Neural progenitor cell (in vitro differentiated cells): Measurements from ENCODE around the gene FHAD1. TPM values are rescaled to one million over a fixed set of nuclear protein-coding genes. Genes with fewer than 3 reads are reported as not detected.

ENCODE experiments used
- DNase-seq: peaks from one replicate; pipeline ENCODE4 v3.0.0-alpha.2; 2016; ENCODE audit warnings: low spot score
- H2AFZ ChIP-seq: fragments of 200-600 bp; sonication (generic); replicated peaks from 2 replicates; pipeline ENCODE4 v1.6.1; 2016; ENCODE audit warnings: antibody characterized with exemption
- H3F3A ChIP-seq: fragments of 200-600 bp; sonication (generic); 2 replicates; pipeline ENCODE4 v1.6.1; 2016; ENCODE audit warnings: antibody characterized with exemption, low read depth
- H3K27ac ChIP-seq: fragments of 200-600 bp; sonication (generic); 2 replicates; pipeline ENCODE4 v1.5.1; 2016; ENCODE audit warnings: mild to moderate bottlenecking
- H3K27me3 ChIP-seq: fragments of 200-600 bp; sonication (generic); 2 replicates; pipeline ENCODE4 v1.6.1; 2016; ENCODE audit warnings: mild to moderate bottlenecking, moderate library complexity
- H3K36me3 ChIP-seq: fragments of 200-600 bp; sonication (generic); 2 replicates; pipeline ENCODE4 v1.5.1; 2016
- H3K4me1 ChIP-seq: fragments of 200-600 bp; sonication (generic); 2 replicates; pipeline ENCODE4 v1.6.1; 2016; ENCODE audit warnings: mixed run types
- H3K4me2 ChIP-seq: fragments of 200-600 bp; sonication (generic); 2 replicates; pipeline ENCODE4 v1.6.1; 2016
- H3K4me3 ChIP-seq: fragments of 200-600 bp; sonication (generic); 2 replicates; pipeline ENCODE4 v1.5.1; 2016
- H3K79me2 ChIP-seq: fragments of 200-600 bp; sonication (generic); 2 replicates; pipeline ENCODE4 v1.6.1; 2016; ENCODE audit warnings: low read depth
- H3K9ac ChIP-seq: fragments of 200-600 bp; sonication (generic); 2 replicates; pipeline ENCODE4 v1.6.1; 2016
- H3K9me3 ChIP-seq: fragments of 200-600 bp; sonication (generic); 2 replicates; pipeline ENCODE4 v1.5.1; 2016; ENCODE audit warnings: low read depth
- H4K20me1 ChIP-seq: fragments of 200-600 bp; sonication (generic); 2 replicates; pipeline ENCODE4 v1.6.1; 2016; ENCODE audit warnings: low read depth
- H3K27ac Mint-ChIP-seq: 3 replicates; pipeline ENCODE4 v1.8.0; 2021; ENCODE audit warnings: mixed read lengths
- H3K27me3 Mint-ChIP-seq: 2 replicates; pipeline ENCODE4 v1.8.0; 2022; ENCODE audit warnings: low read depth, mild to moderate bottlenecking, inconsistent platforms, moderate library complexity, mixed read lengths; ENCODE audit not compliant: insufficient read depth
- H3K36me3 Mint-ChIP-seq: 3 replicates; pipeline ENCODE4 v1.8.0; 2021; ENCODE audit warnings: mixed read lengths
- H3K4me1 Mint-ChIP-seq: 3 replicates; pipeline ENCODE4 v1.8.0; 2021; ENCODE audit warnings: mixed read lengths
- H3K4me3 Mint-ChIP-seq: 3 replicates; pipeline ENCODE4 v1.8.0; 2021; ENCODE audit warnings: mild to moderate bottlenecking, moderate library complexity, mixed read lengths
- H3K9me3 Mint-ChIP-seq: 3 replicates; pipeline ENCODE4 v1.8.0; 2020; ENCODE audit warnings: mixed read lengths
- CTCF ChIP-seq: fragments of 200-600 bp; sonication (generic); IDR thresholded peaks from 2 replicates; pipeline ENCODE4 v1.5.1; 2017; ENCODE audit warnings: antibody characterized with exemption, mild to moderate bottlenecking
- EZH2 ChIP-seq: fragments of 200-600 bp; sonication (generic); IDR thresholded peaks from 2 replicates; pipeline ENCODE4 v1.6.1; 2017; ENCODE audit warnings: antibody characterized with exemption, mild to moderate bottlenecking, moderate library complexity
- EZH2phosphoT487 ChIP-seq: fragments of 200-600 bp; sonication (generic); IDR thresholded peaks from 2 replicates; pipeline ENCODE4 v1.6.1; 2017; ENCODE audit warnings: antibody characterized with exemption
- total RNA-seq: library from RNA; depleted of rRNA; stranded (reverse); fragments of >200 nt; gene quantifications from 2 replicates; pipeline ENCODE4 v1.2.3, GENCODE V29; 2015; ENCODE audit warnings: low replicate concordance

FHAD1 gene
- total RNA-seq, 1 donor from 2014 or later, result 9.1 TPM

DNA sequence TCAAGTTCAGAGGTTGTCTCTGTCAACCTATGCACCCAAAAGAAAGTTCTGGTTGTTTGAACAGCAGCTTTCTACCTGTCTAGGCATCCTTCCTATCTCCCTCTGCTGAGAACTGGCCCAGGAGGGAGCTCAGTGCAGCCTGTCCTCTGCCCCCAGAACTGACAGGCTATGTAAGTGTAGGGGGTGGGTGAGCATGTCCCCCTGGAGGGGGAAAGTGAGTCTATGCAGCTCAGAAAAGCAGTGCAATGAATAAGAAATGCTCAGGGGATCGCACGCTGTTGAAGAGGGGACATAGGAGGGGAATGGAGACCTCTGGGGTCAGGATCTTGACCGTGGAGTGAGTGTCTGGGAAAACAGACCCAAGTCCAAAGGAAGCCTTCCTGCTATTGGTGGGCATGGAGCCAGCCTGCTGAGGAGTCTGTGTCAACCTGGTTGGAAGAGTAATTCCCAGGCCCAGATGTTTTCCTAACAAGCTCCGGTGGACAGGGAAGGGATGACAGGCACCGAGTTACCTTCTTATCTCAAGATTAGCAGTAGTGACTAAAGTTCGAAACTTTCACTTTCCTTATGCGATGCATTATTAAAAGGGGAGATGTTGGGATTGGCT lies 26.1 kb upstream of the FHAD1 start:
- H3K27me3 Mint-ChIP-seq, result peaks cover 13% of the 10 kb centered on the region
- H3K9me3 Mint-ChIP-seq, result peaks cover 29% of the 10 kb centered on the region
- no peak overlapping the region for H3K4me3 Mint-ChIP-seq
- peaks cover 44% of the 10 kb centered on the region for H3K36me3 Mint-ChIP-seq
- H3K27me3 ChIP-seq, result no peaks in the 10 kb centered on the region
- H3K4me2 ChIP-seq, result no peak overlapping the region
- H3K27ac ChIP-seq, result no peak overlapping the region
- H3K9ac ChIP-seq, result no peak overlapping the region
- peaks cover 4% of the 10 kb centered on the region for H3K4me1 ChIP-seq
- H3K9me3 ChIP-seq, result peaks cover 6% of the 10 kb centered on the region
- no peak overlapping the region for H3K4me3 ChIP-seq
- H2AFZ ChIP-seq, result no peak overlapping the region
- H3K36me3 ChIP-seq, result no peaks in the 10 kb centered on the region
- no peaks in the 10 kb centered on the region for H4K20me1 ChIP-seq
- H3K4me1 Mint-ChIP-seq, result peaks cover 42% of the 10 kb centered on the region
- DNase-seq, result no peak
- H3F3A ChIP-seq, result peaks cover 6% of the 10 kb centered on the region
- no peak for TF ChIP-seq EZH2phosphoT487
- TF ChIP-seq EZH2, result no peak
- no peak for TF ChIP-seq CTCF
- H3K27ac Mint-ChIP-seq, result peak overlapping the region; percentile 78
- H3K79me2 ChIP-seq, result no peaks in the 10 kb centered on the region

DNA sequence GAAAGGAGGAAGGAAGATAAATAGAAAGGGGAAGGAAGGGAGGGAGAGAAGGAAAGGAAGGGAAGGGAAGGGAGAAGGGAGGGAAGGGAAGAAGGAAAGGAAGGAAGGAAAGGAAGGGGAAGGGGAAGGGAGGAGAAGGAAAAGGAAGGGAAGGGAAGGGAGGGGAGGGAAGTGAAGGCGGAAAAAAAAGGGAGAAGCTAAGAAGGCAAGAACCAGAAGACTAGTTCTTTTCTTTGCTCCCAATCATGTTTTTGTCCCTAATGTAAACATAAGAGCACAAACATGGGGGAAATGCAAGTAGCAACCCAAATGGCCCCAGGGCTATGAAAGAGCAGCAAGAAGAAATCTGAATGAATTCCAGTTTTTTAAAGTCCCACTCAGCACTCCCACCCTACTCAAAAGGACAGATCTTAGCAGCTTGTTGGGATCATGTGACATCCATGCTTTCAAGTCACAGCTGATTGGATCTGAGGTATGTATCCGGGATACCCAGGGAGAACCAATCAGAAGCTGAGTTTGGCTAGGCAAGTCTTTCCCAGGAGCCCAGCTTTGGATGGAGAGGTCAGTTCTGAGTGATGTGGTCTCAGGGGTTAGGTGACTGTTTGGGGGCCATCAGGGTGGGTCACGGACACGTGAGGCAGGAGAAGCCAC lies 24.2 kb upstream of the FHAD1 start:
- H3K4me3 Mint-ChIP-seq, result no peak overlapping the region
- H3K36me3 ChIP-seq, result no peaks in the 10 kb centered on the region
- H3K9me3 Mint-ChIP-seq, result peaks cover 23% of the 10 kb centered on the region
- no peak overlapping the region for H3K4me2 ChIP-seq
- H3K27me3 Mint-ChIP-seq, result peaks cover 13% of the 10 kb centered on the region
- H3K79me2 ChIP-seq, result no peaks in the 10 kb centered on the region
- H3K27ac ChIP-seq, result no peak overlapping the region
- no peaks in the 10 kb centered on the region for H3K4me1 ChIP-seq
- H3K4me3 ChIP-seq, result no peak overlapping the region
- H3K36me3 Mint-ChIP-seq, result peaks cover 35% of the 10 kb centered on the region
- no peak for DNase-seq
- peaks cover 6% of the 10 kb centered on the region for H3F3A ChIP-seq
- H3K4me1 Mint-ChIP-seq, result peaks cover 52% of the 10 kb centered on the region
- H4K20me1 ChIP-seq, result no peaks in the 10 kb centered on the region
- no peak overlapping the region for H3K27ac Mint-ChIP-seq
- H3K9me3 ChIP-seq, result peaks cover 6% of the 10 kb centered on the region
- no peaks in the 10 kb centered on the region for H3K27me3 ChIP-seq
- H3K9ac ChIP-seq, result no peak overlapping the region
- no peak overlapping the region for H2AFZ ChIP-seq
- no peak for TF ChIP-seq EZH2phosphoT487
- TF ChIP-seq EZH2, result no peak
- TF ChIP-seq CTCF, result no peak

DNA sequence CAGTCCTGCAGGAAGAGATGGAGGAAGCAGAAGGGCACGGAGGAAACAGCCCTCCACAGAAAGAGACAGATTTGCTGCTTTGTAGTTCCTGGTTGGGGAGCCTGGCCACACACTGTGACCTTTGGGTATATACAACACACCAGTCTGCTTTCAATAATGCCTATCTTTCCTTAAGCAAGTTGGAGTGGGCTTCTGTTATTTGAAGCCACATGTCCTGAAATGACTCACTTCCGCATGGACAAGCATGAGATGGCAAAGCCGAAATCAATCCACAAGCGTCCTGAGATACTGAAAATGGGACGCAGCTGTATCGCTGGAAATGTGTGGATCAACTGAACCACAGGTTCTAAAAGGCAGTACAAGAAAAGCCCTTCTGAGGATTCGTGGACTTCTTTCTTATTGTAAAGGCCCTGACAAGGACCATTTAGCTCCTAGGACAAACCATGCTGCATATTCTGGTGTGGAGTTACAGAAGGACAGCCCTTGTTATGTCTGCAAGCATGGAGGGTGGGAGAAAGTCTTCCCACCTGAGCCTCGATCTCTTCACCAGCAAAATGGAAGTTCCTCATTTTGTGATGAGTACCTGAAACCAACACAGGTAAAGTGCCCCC lies 22.7 kb upstream of the FHAD1 start:
- no peak overlapping the region for H3K4me2 ChIP-seq
- no peak overlapping the region for H3K9ac ChIP-seq
- H3K36me3 ChIP-seq, result no peaks in the 10 kb centered on the region
- Mint-ChIP-seq H3K9me3 (peaks cover 7% of the 10 kb centered on the region), H3K4me3 (peak overlapping the region; percentile 55), H3K27me3 (peaks cover 12% of the 10 kb centered on the region), H3K4me1 (peaks cover 52% of the 10 kb centered on the region), H3K27ac (peak overlapping the region; percentile 83), H3K36me3 (peaks cover 19% of the 10 kb centered on the region)
- no peaks in the 10 kb centered on the region for H3K27me3 ChIP-seq
- H3K4me3 ChIP-seq, result no peak overlapping the region
- DNase-seq, result no peak
- H3K27ac ChIP-seq, result no peak overlapping the region
- H3F3A ChIP-seq, result peaks cover 6% of the 10 kb centered on the region
- no peak overlapping the region for H2AFZ ChIP-seq
- H4K20me1 ChIP-seq, result no peaks in the 10 kb centered on the region
- no peak for TF ChIP-seq EZH2
- no peak for TF ChIP-seq EZH2phosphoT487
- TF ChIP-seq CTCF, result no peak
- H3K79me2 ChIP-seq, result no peaks in the 10 kb centered on the region
- no peaks in the 10 kb centered on the region for H3K4me1 ChIP-seq
- H3K9me3 ChIP-seq, result no peaks in the 10 kb centered on the region
